GM21786 (cell line): ENCODE measurements around the gene MOB3C.

Experiments
- ATAC-seq: cut with Tn5 transposase; IDR thresholded peaks from one replicate; pipeline ENCODE4 v1.9.1; 2021; ENCODE audit not compliant: unreplicated experiment

MOB3C gene

DNA sequence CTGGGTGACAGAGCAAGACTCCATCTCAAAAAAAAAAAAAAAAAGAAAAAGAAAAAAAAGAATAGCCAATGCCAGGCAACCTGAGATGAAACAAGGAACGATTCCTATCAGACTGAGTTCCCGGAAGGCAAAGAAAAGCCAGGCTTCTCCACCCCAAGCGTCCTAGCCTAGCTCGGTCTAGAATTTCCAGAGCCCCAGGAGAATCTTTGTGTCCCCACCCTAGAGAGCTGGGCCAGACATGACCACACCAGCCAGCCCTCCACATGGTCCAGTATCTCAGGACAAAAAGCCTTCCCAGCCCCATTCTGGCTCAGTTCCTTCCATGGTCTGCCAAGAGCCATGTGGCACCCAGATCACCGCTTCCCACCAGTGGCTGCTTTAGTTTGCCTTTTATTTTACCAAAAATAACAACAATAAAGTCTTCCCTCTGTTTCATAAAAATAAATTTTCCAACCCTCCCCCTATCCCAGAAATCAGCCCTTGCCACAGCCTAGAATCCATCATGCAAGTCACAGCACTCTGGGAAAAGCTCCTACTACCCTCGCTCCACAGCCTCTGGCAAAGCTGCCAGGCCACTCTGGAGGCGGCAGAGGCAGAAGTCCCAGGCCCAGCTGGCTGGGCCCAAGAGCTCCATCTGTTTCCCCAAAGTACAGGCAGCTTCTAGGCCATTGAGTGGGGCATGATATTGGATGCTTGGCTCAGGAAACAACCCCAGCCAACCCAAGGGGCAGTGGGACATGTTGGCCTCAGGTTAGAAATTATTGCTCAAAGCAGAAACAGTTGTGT, 9.1 kb downstream of the MOB3C start:
- ATAC-seq: no peak

GRCh38 chr1:46606255-46606965, 10.2 kb downstream of the MOB3C start:
- no peak for ATAC-seq

GRCh38 chr1:46605232-46605631, 11.4 kb downstream of the MOB3C start:
- ATAC-seq: no peak

- peak; percentile 93 for ATAC-seq
Observed at GRCh38 chr1:46603858-46604549, 12.6 kb downstream of the MOB3C start, which contains the start of gene MKNK1. MKNK1 (minus strand) TSS chr1:46604268; CDS start chr1:46583327, 20,941 bp downstream.

GRCh38 chr1:46603481-46603857, 13.1 kb downstream of the MOB3C start:
- peak; percentile 14 for ATAC-seq

DNA sequence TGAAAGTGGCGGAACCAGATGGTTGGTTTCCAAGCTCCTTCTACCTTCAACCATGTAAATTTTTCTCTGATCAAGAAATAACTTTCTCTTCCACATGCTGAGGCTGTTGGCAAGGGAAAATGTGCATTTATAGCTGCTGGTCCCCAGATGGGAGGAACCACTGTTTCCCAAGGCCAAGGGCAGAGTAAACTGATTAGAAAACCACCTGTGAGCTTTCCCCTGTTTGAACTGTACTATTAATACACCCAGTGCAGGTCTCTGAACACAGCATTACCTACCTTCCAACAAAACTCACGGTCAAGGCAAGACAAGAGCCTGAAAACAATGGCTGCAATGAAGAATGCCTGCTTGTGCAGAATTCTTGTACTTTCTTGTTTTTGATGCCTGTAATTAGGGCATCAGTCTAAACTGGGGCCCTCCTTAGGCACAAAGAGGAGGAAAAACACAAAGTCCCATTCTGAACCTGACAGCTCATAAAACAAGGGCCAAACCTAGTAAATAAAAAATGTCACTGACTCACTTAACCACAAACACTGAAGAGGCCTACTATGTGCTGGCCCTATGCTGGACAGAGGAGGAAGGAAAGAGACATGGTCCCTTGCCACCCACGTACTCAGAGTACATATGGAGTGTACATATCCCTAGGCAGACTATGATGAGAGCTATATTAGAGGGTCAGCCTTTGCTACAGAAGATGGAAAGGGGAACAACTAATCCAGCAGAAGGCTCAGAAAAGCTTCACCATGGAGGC, 15.2 kb downstream of the MOB3C start:
- ATAC-seq: no peak

GRCh38 chr1:46599059-46599970, 17.3 kb downstream of the MOB3C start:
- ATAC-seq: no peak

DNA sequence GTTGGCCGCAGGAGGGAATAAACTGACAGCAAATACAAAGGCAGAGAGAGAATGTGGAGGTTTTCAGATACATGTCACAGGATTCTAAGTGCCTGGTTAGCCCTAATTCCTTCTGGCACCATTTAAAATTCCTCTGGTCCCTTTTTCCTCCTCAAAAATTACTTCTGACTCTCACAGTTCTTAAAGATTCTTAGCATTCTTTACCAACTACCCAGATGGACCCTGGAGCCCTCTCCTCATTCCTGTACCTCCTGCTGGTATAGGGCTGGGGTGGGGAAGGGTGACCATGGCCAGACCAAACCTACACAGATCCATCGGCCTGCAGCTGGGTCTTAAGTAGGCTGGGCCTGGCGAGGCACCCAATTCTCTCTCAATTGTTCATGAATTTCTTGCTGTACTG, 19.8 kb downstream of the MOB3C start:
- ATAC-seq: no peak

DNA sequence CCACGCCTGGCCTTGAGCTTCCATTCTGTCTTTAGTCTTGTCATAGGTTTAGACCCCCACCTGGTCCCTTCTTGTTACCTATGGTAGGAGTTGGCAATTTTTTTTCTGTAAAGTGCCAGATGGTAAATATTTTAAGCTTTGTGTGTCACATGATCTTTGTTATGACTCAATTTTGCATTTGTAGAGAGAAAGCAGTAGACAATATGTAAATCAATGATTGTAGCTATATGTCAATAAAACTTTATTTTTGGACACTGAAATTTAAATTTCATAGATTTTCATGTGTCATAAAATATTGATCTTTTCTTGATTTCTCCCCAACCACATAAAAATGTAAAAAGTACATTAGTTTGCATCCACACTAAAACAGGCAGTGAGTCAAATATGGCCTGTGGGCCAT, 20.6 kb downstream of the MOB3C start:
- ATAC-seq: no peak

DNA sequence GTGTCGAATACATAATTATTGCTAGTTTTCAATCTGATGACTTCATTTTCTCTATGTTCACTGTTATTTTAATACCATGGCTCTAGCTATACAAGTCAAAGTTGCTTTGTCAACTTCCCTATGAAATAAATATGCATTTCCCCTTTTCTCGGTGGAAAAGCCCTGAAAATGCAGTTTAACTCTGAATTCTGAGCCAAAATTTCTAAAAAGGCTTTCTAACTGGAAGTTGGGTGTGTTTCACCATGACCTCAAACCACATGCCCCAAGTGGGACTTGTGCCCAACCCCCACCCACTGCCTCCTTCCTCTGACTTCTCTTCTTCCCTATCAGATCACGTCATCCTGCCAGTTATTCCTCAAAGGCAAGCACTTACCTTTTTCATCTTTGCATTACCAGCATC, 21.5 kb downstream of the MOB3C start:
- no peak for ATAC-seq

- ATAC-seq: no peak
Observed at GRCh38 chr1:46594063-46594462, 22.5 kb downstream of the MOB3C start.

GRCh38 chr1:46592823-46593222, 23.8 kb downstream of the MOB3C start:
- no peak for ATAC-seq

GRCh38 chr1:46589529-46589928, 27.1 kb downstream of the MOB3C start:
- ATAC-seq: no peak

- no peak for ATAC-seq
Observed at GRCh38 chr1:46587069-46587468, 29.5 kb downstream of the MOB3C start.

DNA sequence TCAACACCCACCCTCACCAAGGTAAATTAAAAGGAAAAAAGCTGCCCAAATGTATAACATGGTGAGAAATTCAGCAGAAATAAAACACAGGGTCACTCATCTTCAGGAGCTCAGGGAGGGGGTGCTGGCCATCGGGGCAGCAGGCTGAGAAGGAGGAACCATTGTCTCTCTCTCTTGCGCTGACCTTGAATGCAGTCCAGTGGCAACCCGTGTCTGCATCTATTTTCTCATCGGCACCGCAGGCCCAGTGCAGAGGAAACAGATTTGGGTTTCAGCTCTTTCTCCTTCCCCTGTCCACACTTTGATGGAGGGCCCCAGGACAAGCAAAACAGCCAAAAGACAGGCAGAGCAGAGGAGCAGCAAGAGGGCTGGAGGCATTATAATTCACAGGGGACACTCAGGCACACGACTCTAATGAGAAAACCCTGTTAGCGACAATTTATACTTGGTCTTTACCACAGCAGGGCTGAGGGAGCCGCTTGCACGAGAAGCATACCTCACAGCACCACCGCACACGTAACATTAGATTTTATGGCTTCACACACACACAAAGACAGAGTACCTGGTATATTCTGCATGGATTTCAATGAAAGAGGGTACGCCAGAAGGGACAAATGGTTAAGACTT, 31.2 kb downstream of the MOB3C start:
- no peak for ATAC-seq

DNA sequence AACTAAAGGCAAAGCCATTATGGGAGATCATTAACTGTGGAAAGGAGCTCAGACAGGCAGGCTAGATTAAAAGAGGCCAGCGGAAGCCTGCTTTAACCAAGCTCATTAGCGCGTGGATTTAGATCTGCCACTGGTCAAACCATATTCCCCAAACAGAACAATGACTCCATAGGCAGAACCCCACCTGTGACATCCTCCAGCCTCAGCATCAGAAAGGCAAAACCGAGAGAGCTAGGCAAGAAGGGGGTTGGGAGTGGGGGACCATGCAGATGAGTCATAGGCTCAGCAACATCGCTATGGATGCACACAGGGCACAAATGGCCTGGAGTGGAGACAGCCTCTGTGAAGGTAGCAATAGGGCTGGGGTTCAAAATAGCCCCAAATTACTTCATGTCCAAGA, 33.1 kb downstream of the MOB3C start:
- ATAC-seq: no peak

DNA sequence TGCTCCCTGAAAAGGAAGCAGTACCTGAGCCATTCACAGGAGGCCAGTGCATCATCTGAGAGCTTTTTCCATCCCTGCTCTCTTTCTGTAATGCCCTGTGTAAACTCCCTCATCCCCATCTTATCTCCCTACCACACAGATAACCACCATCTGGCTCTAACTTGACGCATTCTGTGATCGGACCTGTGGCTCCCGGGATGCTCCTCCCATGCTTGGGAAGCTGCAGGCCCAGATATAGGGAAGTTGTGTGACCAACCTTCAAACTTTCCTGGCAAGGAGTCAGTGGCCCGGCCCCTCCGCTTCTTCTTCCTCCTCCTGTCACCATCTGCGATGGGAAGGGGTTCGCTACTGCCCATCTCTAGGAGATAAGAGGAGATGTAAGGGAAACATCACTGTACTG, 33.6 kb downstream of the MOB3C start:
- ATAC-seq: no peak

DNA sequence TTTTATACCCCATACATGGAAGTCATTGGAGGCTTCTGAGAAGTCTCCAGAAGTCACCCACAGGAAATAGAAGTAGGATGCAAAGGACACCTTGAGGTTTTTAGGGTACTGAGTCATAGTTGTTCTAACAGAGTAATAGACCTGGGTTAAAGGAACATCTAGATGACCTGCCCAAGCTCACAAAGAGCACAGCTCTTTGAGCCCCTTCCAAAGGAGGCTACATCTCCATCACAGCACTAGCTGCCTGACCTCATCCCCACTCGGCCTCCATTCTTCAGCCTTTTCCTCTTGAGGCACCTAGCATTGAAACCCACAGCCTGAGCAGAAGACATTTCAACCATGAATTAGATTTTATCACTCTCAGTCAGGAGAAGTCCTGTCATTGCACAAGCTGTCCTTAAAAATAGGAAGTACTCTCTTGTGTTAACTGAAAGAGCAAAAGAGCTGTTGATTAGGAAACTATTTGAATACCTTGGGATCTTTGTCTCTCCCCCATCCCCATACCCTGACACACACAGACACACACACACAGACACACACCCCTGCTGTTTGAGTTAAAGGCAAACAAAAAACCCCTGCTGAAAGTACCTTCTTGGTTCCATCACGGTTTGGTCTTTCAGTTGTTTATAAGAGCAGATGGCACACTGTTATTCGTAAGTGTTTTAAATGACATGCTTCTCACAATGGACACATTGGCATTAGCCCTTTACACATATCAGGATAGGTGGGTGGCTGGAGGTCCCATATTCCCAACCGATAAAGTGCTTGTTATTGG, 34.7 kb downstream of the MOB3C start:
- no peak for ATAC-seq
